Thyroid gland (tissue), 4 donors: ENCODE measurements around the gene NLRX1.

ENCODE experiments used
- CTCF ChIP-seq, 6 experiments: fragments of 200-600 bp in 3 of 6; fragments of 450-650 bp in 3 of 6; sonication (generic) in 3 of 6; IDR thresholded peaks; one replicate each; pipeline ENCODE4 v1.5.1; 2016 to 2019; ENCODE audit warnings: antibody characterized with exemption in 6 of 6, mild to moderate bottlenecking in 2 of 6, inconsistent platforms in 1 of 6, moderate library complexity in 1 of 6
- POLR2A ChIP-seq, 2 donors: fragments of 450-650 bp; IDR thresholded peaks; one replicate each; pipeline ENCODE4 v1.6.1; 2017; ENCODE audit warnings: antibody characterized with exemption in 2 of 2, mild to moderate bottlenecking in 2 of 2, moderate library complexity in 1 of 2

GRCh38 chr11:119206511-119207414 is 38.2 kb downstream of the NLRX1 start:
- no peak for TF ChIP-seq CTCF (IDR thresholded peaks at IDR 0.05)
- TF ChIP-seq POLR2A (IDR thresholded peaks at IDR 0.05) = no peak
